Lung (tissue), 12 donors: ENCODE results near the gene GET4. TPM values are rescaled to one million over a fixed set of nuclear protein-coding genes. Genes with fewer than 3 reads are reported as not detected.

ENCODE experiments used
- ATAC-seq: fragments of 200-7000 bp; cut with Tn5 transposase; one replicate; pipeline ENCODE4 v1.9.1; 2020; ENCODE audit warnings: moderate number of reproducible peaks; ENCODE audit not compliant: insufficient read depth, low FRiP score
- DNase-seq, 3 donors: peaks; one replicate each; pipeline ENCODE4 v3.0.0-alpha.2; 2013 to 2017
- H3K27ac ChIP-seq, 2 donors: one replicate each; pipeline ENCODE4 v1.5.1; 2013; ENCODE audit warnings: mild to moderate bottlenecking in 2 of 2, moderate library complexity in 2 of 2, control low read depth in 1 of 2, inconsistent platforms in 1 of 2, low read depth in 1 of 2, low read length in 1 of 2
- H3K27me3 ChIP-seq, 3 donors: one replicate each; pipeline ENCODE4 v1.5.1; 2013; ENCODE audit warnings: low read length in 2 of 3; ENCODE audit not compliant: control insufficient read depth in 3 of 3, insufficient read depth in 3 of 3
- H3K36me3 ChIP-seq, 4 donors: one replicate each; pipeline ENCODE4 v1.5.1; 2013; ENCODE audit warnings: low read length in 4 of 4, mild to moderate bottlenecking in 1 of 4, moderate library complexity in 1 of 4; ENCODE audit not compliant: control insufficient read depth in 4 of 4, insufficient read depth in 4 of 4
- H3K4me1 ChIP-seq, 5 donors: one replicate each; pipeline ENCODE4 v1.5.1; 2013; ENCODE audit warnings: low read length in 5 of 5, mild to moderate bottlenecking in 2 of 5, moderate library complexity in 1 of 5; ENCODE audit not compliant: control insufficient read depth in 5 of 5, insufficient read depth in 5 of 5
- H3K4me3 ChIP-seq: one replicate; pipeline ENCODE4 v1.5.1; 2013; ENCODE audit warnings: mild to moderate bottlenecking, control low read depth, moderate library complexity
- H3K9ac ChIP-seq, 2 donors: one replicate each; pipeline ENCODE4 v1.5.1; 2013; ENCODE audit warnings: low read length in 2 of 2, control low read depth in 1 of 2; ENCODE audit not compliant: insufficient read depth in 1 of 2
- H3K9me3 ChIP-seq, 4 donors: one replicate each; pipeline ENCODE4 v1.5.1; 2013; ENCODE audit warnings: low read length in 3 of 4, mild to moderate bottlenecking in 1 of 4, moderate library complexity in 1 of 4; ENCODE audit not compliant: control insufficient read depth in 4 of 4, insufficient read depth in 3 of 4
- WGBS, 2 donors: extraction: QIAGEN DNeasy Blood & Tissue Kit; methylation state at CpG; one replicate each; pipeline ENCODE4 v1.1.7; 2013; 5-methylcytosine and 5-hydroxymethylcytosine counted together
- polyA plus RNA-seq, 2 donors: library from polyadenylated mRNA; stranded (reverse); fragments of 200-250 nt; gene quantifications; one replicate each; pipeline ENCODE4 v1.2.1, GENCODE V29; 2013
- total RNA-seq, 2 donors: library from RNA; depleted of rRNA in 1 of 2; stranded (reverse); fragments of >200 nt in 1 of 2; gene quantifications; one replicate each; pipeline ENCODE4 v1.2.1, GENCODE V29; 2014 to 2021
- TF ChIP-seq, protein P1 (sequence below): IDR thresholded peaks from 2 replicates; pipeline ENCODE4 v1.5.1; 2012; ENCODE audit warnings: mild to moderate bottlenecking; ENCODE audit errors: control extremely low read depth, extremely low read depth
- donor health status: control.
- donor health status: control.
- donor health status: Bipolar disorder and iron deficiency.
- donor health status: healthy.
- donor health status: DM: yes; HTN: yes; CAD: no.

Gene GET4
- total and polyA plus RNA-seq, 4 donors = 34.1 to 41.8 (median 40.0) TPM

DNA sequence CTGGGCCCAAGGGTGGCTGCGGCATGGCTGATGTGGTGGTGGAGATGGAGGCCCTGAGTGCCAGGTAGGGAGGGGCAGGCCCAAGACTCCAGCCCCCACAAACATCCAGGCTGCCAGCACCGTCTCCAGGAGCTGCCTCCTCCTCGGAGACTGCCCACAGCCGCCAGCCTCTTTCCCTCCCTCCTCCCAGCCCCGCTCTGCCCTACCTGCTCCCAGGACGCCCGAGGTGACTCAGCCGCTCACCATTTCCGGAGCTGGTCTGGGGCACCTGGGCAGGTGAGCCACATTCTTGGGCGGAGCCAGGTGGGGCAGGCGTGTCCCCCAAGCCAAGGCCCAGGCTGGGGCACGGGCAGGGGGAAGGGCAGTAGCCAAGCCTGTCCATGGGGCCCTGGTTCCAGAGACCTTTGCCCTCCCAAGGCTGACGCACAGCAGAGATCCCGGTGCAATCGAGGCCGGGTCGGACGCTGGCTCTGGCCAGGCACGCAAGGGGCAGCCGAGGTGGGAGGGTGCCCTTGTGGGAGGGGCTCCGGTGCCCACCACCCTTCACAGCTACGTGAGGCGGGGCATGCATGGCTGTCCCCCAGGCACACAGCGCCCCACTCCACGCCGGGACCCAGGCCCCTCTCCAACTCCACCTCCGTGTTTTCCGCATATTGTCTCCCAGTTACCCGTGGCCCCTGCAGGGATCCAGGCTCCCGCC lies 69.4 kb downstream of the GET4 start:
- 66 to 88% methylated on average over 27 to 30 of the region's 30 CpGs for WGBS, 2 donors
- peaks cover 0 to 1% (median 0%) of the 10 kb centered on the region in 4 donors for H3K36me3 ChIP-seq
- H3K27ac ChIP-seq = peak overlapping the region in 1 of 2 donors; percentile 91
- H3K9me3 ChIP-seq = peaks cover 0 to 2% (median 0%) of the 10 kb centered on the region in 4 donors
- peak overlapping the region; percentile 16 for H3K4me3 ChIP-seq
- DNase-seq (peak; percentile 35 to 58 (median 54)), ATAC-seq (peak; percentile 96)
- H3K4me1 ChIP-seq = no peaks in the 10 kb centered on the region
- peaks cover 0 to 9% (median 0%) of the 10 kb centered on the region in 3 donors for H3K27me3 ChIP-seq
- H3K9ac ChIP-seq = no peak overlapping the region
- TF ChIP-seq, protein P1, sequence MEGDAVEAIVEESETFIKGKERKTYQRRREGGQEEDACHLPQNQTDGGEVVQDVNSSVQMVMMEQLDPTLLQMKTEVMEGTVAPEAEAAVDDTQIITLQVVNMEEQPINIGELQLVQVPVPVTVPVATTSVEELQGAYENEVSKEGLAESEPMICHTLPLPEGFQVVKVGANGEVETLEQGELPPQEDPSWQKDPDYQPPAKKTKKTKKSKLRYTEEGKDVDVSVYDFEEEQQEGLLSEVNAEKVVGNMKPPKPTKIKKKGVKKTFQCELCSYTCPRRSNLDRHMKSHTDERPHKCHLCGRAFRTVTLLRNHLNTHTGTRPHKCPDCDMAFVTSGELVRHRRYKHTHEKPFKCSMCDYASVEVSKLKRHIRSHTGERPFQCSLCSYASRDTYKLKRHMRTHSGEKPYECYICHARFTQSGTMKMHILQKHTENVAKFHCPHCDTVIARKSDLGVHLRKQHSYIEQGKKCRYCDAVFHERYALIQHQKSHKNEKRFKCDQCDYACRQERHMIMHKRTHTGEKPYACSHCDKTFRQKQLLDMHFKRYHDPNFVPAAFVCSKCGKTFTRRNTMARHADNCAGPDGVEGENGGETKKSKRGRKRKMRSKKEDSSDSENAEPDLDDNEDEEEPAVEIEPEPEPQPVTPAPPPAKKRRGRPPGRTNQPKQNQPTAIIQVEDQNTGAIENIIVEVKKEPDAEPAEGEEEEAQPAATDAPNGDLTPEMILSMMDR = no peak

Other genes starting within 250 kb of the GET4 start
- 10 to 100 TPM; 20.9 to 30.2 TPM for gene DNAAF5, start 149.9 kb upstream of the GET4 start, total RNA-seq
- 10 to 100 TPM; 10.2 to 16.4 TPM for gene DNAAF5, start 149.9 kb upstream of the GET4 start, polyA plus RNA-seq
- gene PRKAR1B, start 149.3 kb upstream of the GET4 start, total RNA-seq = 10 to 100 TPM; 14.7 to 32.0 TPM
- 10 to 100 TPM; 11.3 to 17.8 TPM for gene PRKAR1B, start 149.3 kb upstream of the GET4 start, polyA plus RNA-seq
- 100 to 1,000 TPM; 133 to 349 TPM for gene SUN1, start 44.1 kb upstream of the GET4 start, total RNA-seq
- gene SUN1, start 44.1 kb upstream of the GET4 start, polyA plus RNA-seq = 10 to 100 TPM; 69.6 to 74.4 TPM
- gene ADAP1, start 78.1 kb downstream of the GET4 start, total RNA-seq = 10 to 100 TPM; 11.5 to 34.2 TPM
- 10 to 100 TPM; 31.0 to 39.0 TPM for gene ADAP1, start 78.1 kb downstream of the GET4 start, polyA plus RNA-seq
- 10 to 100 TPM in 1 of 2 donors, 1 to 10 TPM in 1; 10.0 to 17.0 TPM for gene COX19, start 99.0 kb downstream of the GET4 start, total RNA-seq
- gene COX19, start 99.0 kb downstream of the GET4 start, polyA plus RNA-seq = 1 to 10 TPM; 5.6 to 6.0 TPM
- 1 to 10 TPM in 1 of 2 donors, not detected in 1; 8.1 TPM for gene CYP2W1, start 106.6 kb downstream of the GET4 start, total RNA-seq
- under 1 TPM in 1 of 2 donors, not detected in 1; 0.05 TPM for gene CYP2W1, start 106.6 kb downstream of the GET4 start, polyA plus RNA-seq
- gene GPR146, start 168.0 kb downstream of the GET4 start, total RNA-seq = 10 to 100 TPM; 13.7 to 14.4 TPM
- 10 to 100 TPM; 13.7 to 27.1 TPM for gene GPR146, start 168.0 kb downstream of the GET4 start, polyA plus RNA-seq
- gene GPER1, start 211.6 kb downstream of the GET4 start, total RNA-seq = 1 to 10 TPM; 5.9 to 7.7 TPM
- 1 to 10 TPM; 3.7 to 6.7 TPM for gene GPER1, start 211.6 kb downstream of the GET4 start, polyA plus RNA-seq